Stimulated activated CD4-positive, alpha-beta T cell treated with anti-CD3 and anti-CD28 coated beads, TNF-alpha, amount 100 ng/mL, for 1 hour (primary cell): ENCODE measurements around the gene HOXC9.

Experiments
- DNase-seq, 3 donors: peaks; one replicate each; pipeline ENCODE4 v3.0.0-alpha.2; 2020; ENCODE audit warnings: low read depth in 3 of 3, low spot score in 1 of 3

Gene HOXC9

DNA sequence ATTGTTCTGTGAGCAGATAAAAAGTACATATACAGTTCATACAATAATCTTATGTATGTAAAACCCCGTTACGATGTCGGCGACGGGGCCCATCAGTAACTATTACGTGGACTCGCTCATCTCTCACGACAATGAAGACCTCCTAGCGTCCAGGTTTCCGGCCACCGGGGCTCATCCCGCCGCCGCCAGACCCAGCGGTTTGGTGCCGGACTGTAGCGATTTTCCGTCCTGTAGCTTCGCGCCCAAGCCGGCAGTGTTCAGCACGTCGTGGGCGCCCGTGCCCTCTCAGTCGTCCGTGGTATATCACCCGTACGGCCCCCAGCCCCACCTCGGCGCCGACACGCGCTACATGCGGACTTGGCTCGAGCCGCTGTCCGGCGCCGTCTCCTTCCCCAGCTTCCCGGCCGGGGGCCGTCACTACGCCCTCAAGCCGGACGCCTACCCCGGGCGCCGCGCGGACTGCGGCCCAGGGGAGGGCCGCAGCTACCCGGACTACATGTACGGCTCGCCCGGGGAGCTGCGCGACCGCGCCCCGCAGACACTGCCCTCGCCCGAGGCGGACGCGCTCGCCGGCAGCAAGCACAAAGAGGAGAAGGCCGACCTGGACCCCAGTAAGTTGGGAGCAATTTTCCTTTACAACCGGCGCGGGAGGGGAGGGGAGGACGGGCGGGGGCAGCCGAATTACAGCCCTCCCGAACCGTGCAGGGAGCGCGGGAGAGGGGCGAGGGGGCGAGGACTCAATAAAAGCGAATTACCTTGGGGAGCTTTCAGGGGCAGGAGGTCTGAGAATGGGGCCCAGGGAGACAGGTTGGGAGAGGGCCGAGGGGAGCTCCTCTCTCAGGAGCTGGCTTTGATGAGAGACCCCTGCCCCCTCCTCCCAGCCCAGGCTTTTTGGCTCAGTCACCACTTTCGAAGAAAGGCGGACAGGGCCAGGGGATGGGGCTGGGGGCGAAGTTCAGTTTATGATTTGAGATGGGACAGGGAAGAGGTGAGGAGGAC is at the start of gene HOXC9:
HOXC9 (plus strand) TSS at position 46 of the 999 bp plus-strand sequence; CDS start at position 74, 28 bp downstream.
- DNase-seq: no peak

DNA sequence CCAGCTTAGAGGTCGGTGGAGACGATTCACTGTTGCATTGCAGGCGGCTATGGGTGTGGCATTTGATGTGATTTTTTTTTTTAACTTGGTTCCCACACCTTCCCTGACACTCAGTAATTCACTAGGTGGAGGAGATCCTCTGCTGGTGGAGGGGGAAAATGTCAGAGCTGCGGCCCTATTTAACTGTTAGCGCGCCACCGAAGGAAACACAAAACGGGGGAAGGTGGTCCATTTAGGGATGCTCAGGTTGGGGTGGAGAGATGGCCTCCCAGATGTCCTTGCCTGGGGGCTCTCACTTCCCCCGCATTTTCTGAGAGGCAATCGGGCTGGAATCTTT is 49.6 kb upstream of the HOXC9 start:
- DNase-seq: no peak

DNA sequence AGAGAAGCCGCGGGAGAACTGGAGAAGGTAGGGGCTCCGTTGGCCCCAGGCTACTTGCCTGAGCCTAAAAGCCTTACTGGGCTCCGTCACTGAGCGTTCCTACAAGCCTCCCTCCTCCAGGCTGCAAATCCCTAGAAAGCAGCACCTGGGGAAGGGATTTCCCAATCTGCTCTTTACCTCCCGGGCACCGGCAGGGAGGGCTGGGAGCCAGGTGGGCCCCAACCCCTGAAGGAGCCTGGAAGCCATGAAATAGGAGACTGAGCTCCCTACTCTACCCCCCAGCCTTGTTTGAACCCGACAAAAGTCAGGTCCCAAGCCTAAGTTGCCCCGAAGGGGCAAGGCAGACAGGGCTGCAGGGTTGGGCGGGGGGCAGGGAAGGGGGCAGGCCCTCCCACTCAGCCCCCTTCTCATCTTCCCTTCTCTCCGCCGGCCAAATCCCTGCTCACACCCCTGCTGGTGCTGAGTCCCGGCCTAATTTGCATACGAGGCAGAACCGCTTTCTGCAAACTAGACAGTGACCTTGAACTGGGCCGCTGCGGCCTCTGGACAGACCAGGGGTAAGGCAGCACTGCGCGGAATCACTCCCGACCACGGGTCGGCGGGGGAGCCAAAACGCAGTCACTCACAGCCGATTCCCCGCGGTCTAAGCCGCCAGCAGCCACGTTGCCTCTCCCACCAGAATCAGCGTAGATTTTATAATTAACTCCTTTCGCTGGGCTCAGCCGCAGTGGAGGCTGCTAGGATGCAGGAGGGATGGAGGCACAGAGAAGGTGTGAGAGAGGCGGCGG is 49.0 kb upstream of the HOXC9 start:
- no peak for DNase-seq

DNA sequence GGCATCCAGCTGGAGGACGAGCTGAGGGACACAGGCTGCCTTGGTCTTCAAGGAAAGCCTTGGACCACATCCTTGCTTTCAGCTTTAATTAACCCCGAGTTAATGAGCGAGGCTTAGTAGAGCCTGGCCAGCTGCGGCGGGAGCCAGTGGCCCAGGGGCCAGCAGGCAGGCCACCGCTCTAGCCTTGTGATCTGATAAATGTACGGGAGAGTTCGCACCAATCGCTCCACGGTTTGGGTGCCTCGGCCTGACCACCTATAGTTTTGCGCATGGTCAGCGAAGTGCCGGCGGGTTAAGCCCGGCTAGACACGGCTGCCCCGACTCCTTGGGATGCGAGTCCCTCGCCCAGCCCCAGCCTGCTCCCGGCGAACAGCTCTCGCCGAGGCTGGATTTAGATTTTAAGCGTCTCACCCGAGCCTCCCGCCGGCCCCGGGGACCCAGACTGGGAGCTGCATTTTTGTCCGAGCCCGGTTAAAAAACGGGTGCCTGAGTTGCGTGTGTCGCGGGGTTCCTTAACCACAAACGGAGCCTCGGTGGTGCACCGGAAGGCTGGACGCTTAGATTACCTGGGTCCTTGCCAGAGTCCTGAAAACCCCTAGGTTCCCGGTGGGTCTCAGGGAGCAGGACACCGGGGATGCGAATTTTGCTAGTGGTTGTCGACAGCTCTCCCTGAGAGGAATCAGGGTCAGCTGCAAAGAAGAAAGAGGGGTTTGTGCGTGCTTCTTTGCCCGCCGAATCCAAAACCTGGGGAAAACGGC is 48.2 kb upstream of the HOXC9 start:
- no peak for DNase-seq

DNA sequence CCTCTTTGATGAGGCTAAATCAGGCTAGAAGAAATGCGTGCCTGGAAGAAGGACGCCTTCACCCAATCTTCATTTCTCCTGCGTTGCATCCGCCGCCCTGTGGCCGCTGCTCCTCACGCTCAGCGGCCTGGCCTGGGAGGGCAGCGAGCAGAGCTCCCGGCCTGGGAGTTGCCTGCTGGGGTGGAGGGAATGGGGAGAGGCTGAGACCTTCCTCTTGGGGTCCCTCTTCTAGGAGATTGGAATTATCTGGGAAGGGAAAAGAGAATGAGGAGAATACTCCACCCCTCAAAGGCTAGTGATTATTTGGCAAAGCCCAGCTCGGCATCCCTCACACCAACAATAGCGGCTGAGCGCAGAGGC is 47.6 kb upstream of the HOXC9 start:
- no peak for DNase-seq

DNA sequence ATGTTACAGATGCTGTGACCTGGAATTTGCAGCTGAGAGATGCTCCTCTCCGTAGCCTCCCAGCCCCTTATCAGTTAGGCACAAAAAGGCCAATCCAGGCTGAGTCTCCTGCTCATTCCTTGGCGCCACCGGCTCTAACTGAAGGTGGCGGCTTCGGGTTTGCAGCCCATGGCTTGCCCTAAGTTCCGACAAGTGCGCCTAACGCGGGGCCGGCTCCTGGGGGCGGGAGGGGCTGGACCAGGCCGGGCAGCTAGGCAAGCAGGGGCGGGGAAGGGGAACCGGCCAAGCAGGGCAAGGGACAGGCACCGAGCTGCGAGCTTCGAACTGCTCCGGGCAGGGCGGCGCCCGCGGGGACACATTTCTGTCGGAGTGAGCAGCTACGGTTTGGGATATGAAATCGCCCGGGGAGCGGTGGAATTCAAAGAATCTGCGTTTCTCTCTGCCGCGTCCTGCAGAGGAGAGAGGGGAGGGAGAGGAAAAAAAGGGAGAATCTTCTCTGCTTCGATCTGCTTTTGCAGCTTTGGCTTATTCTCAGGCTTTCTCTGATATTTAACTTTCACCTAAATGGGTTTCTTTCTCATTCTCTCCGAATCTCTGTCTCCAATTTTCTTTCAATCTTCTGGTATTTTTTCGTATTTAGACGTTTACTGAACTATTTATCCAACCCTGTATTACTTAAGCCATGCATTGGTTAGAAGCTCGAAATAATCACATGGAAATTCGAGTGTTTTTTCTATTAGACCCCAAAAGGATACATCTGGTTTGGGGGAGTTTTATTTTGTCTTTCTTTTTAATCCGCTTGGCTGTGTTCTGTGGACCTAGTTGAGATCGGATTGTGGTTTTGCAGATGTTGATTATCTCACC is 46.9 kb upstream of the HOXC9 start:
- no peak for DNase-seq

DNA sequence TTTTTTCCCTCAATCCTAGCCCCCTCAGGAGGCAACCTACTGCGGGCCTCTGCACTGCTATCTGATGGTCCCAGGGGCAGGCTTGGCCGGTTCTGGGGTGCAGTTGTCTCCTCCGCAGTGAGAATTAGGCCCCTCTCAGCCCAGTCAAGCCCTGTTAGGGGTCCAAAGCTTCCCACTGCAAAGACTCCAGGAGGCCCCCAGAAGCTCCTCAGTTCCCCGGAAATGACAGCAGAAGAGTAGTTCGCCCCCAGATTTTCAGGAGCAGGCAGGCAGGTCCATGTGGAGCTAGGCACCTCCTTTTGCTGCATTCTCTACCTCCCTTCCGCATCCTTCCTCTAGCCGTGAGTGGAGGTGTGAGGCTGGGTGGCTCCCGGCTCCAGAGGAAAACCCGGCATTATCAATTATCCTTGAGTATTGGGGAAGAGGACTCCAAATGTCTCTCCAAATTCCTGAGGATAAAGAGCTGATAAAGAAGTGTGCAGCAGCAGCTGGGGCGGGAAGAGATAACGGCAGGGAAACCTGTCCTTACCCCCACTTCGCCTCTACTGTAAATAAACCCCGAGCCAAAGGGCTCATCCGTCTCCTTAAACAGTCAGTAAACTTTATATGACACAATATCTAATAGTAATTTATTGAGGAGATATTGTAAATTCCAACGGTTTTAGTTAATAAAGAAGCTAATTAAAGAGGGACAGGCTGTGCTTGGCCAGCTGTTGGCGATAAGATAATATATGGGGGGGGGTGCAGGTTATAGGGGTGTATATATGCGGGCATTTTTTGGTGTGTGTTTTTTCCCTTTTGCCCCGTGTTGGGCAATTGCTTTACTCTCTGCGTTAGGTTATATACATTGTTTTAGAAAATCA is 45.9 kb upstream of the HOXC9 start:
- DNase-seq: no peak

DNA sequence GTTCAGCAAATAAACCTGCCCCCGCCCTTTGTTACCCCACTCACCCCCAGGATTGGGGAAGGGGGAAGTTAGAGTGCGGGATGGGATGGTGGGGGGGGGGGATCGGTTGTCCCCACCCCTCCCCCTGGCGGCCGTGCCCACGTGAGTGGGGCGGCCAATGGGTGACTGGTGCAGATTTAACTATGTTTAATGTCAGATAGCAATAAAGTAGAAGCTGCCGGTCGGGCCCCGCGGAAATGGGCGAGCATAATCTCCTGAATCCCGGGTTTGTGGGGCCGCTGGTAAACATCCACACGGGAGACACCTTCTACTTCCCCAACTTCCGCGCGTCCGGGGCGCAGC is 45.3 kb upstream of the HOXC9 start, which contains the start of gene HOXC12:
HOXC12 (plus strand) TSS at position 210 of the 342 bp plus-strand sequence; CDS start at position 237, 27 bp downstream.
- DNase-seq: no peak

DNA sequence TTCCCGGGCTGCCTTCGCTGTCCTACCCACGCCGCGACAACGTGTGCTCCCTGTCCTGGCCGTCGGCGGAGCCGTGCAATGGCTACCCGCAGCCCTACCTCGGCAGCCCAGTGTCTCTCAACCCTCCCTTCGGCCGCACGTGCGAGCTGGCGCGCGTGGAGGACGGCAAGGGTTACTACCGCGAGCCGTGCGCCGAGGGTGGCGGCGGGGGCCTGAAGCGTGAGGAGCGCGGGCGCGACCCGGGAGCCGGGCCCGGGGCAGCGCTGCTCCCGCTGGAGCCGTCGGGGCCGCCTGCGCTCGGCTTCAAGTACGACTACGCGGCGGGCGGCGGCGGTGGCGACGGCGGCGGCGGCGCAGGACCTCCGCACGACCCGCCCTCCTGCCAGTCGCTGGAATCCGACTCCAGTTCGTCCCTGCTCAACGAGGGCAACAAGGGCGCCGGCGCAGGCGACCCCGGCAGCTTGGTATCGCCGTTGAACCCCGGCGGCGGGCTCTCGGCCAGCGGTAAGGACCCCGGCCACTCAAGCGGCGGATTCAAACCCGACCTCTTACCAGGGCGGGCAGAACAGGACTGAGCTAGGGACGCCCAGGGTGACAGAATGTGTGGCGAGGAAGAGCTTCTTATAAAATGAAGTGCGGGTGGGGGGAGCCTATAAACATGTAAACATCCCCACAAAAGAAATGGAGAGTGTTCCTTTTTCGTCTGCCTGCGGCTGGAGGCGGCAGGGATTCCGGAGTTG is 44.8 kb upstream of the HOXC9 start:
- DNase-seq: no peak

DNA sequence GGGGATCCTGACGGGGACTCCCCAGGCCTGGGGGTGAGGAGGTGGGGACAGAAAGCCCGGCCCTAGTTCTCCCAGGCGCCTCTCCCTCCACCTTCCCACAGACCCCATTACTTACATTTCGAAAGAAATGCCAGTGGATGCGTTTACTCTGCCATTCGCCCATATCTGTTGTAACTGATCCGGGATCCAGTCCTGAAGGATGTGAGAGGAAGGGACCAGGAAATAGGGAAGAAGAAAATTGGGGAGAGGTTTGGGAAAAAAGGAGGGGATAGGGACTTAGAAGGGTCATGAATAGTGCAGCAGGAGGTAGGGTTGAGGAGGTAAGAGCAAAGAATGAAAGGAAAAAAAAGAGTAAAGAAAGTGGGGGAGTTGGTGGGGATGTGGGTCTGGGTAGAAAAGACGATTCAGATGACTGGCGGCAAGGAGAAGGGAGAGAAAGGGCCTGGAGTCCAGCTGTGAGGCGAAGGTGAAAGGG is 44.1 kb upstream of the HOXC9 start:
- DNase-seq: no peak

DNA sequence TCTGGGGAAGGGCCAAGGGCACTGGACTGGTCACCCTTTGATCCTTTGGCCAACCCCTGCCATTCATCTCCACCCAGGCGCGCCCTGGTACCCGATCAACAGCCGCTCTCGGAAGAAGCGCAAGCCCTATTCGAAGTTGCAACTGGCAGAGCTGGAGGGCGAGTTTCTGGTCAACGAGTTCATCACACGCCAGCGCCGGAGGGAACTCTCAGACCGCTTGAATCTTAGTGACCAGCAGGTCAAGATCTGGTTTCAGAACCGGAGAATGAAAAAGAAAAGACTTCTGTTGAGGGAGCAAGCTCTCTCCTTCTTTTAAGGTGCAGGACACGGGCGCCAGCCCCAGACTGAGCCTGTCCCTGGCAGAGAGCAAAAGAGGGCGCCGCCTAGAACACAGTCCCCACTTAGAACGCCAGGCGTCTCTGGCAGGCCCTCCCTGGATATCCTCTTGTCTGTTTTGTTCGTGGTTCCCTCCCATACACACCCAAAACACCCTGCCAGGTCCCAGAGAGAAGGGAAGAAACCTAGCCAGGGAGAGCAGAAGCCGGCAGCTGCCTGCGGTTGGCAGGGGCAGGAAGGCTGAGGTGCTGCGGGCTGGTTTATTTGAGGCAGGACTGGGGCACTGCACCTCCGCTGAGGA is 43.6 kb upstream of the HOXC9 start:
- DNase-seq: no peak

DNA sequence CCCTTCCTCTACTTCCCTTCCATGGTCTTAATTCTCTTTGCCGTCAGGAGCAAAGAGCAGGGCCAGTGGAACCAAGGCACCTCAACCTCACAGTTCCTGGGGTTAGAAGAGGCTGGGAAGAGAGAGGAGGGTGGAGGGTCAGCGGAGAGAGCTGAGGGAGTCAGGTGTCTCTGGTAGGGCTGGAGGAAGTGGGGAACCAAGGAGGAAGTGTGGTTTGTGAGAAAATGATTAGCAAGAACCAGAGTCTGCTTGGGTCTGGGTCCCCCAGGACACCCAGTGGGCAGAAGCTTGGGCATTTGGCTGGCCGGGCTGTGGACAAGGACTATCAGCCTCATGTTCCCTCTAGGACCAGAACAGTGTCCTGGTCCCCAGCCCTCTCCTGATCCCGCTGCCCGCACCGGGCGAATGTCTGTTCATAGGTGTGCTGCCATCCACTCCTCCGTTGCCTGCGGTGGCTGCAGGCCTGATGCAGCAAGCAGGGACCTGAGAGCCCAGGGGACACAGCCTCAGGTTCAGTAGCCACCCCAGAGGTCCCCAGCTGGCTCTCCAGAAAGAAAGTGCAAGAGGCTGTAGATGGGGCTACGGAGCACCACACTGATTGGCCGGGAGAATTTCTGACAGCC is 42.9 kb upstream of the HOXC9 start:
- no peak for DNase-seq

DNA sequence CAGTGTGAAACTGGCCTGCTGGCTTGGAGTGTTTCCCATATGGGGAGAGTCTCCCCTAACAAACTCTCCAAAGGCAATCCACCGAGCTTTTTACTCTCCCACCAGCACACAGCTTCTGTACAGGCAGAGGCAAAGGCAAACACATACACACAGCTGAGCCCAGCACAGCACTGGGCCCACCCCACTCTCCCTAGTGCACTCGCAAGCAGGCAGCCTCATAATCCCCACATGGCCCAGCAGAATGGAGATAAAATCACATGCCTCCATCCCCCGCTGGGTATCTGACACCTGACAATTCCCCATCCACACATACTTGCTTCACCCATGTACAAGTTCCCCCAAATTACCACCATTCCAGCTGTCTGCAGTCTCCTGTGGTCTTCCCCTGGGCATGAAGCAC is 41.8 kb upstream of the HOXC9 start:
- DNase-seq: no peak

DNA sequence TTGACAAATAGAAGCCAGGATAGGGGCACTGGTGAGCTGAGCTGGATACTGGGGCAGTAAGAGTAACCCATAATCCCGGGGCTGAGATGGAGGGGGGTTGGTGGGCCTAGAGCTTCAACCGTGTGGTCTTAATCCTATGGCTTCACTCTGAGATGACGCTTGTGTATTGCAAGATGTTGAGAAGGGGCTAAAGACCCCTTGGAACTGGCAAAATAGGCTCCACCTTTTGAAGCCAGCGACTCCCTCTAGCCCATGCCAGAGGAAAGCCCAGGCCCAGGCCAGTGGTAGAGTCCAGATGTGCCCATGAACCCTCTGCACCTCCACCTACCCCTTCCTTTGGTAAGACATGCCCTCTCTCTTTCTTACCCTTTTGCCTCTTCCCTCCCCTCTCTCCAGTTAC is 40.6 kb upstream of the HOXC9 start:
- no peak for DNase-seq

DNA sequence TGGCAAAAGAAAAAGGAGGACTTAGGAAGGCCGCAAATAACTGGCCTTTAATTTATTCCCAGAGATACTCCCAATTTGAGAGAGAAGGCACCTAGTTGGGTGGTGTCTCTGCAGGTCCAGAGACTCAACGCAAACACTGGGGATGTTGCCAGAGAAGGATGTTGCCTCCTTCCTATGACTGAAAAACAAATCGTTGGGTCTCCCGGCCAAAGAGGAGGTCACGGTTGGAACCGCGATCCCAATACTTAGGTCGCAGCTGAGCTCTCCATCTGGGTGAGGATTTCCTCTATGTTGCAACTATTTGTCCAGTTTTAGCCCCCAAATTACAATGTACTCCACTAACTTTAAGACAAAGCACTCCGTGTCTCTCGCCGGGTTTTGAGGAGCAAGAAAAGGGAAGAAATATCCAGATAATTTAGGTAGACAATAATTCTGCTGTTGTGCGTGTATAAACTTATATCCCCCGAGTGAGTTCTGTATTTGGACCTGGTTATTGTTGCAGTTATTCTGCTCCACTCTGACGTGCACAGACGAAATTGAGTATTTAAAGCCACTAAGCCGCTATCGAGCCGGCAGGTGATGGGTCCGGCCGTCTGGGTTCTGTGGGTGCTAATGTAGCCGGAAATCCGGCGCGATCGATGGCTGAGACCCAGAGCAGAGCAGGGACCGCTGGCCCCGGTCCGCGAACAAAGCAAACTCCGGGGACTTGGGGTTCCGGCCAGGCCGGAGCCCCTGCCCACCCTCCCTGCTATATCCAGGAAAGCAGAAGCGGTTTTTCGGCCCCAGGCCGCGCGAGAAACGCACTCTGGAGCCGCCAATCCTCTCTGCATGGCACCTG is 39.6 kb upstream of the HOXC9 start:
- DNase-seq: no peak

DNA sequence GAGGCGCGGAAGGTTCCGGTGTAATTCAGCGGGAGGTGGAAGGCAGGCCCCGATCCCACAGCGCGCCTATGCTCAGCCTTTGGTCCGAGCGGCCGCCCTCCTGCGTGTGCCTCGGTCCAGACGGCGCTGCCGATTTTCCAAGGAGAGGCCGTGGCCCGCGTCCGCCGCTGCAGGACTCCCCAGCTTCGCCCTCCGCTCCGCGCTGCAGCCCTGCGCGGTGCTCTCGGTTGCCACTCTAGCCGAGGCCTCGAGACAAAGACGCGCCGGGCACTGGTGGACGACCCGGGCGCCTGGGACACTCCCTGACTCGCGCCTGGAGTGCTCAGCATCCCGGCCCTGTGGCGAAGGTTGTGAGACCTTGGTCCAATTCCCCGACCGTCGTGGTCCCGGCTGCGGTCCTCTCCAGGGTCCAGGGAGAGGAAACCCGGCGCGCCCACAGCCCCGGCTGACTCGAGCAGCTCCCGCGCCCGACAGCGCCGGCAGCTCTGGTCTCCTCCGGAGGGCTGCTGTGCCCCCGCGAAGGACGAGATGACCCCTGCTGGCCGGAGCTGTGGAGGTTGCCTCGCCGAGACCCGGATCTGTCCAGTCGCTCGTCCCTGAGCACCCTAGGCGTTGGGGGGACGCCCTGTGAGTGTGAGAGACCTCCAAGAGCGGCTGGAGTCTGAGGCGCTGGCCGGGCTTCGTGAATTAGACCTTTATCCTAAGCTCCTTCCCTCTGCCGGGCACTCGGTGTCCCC is 38.8 kb upstream of the HOXC9 start:
- no peak for DNase-seq
